DND-41 (cell line): ENCODE measurements around the gene RNGTT.

Experiments used
- EZH2 ChIP-seq: IDR thresholded peaks from 3 replicates; pipeline ENCODE4 v1.6.1; 2012; ENCODE audit warnings: borderline replicate concordance, low read depth, mild to moderate bottlenecking, moderate library complexity, low read length, inconsistent platforms; ENCODE audit not compliant: severe bottlenecking
- TF ChIP-seq, protein P1 (sequence below): IDR thresholded peaks from 2 replicates; pipeline ENCODE4 v1.5.1; 2012; ENCODE audit warnings: borderline replicate concordance, low read length, moderate library complexity, mild to moderate bottlenecking; ENCODE audit not compliant: poor library complexity, severe bottlenecking; ENCODE audit errors: extremely low read depth

- TF ChIP-seq, protein P1, sequence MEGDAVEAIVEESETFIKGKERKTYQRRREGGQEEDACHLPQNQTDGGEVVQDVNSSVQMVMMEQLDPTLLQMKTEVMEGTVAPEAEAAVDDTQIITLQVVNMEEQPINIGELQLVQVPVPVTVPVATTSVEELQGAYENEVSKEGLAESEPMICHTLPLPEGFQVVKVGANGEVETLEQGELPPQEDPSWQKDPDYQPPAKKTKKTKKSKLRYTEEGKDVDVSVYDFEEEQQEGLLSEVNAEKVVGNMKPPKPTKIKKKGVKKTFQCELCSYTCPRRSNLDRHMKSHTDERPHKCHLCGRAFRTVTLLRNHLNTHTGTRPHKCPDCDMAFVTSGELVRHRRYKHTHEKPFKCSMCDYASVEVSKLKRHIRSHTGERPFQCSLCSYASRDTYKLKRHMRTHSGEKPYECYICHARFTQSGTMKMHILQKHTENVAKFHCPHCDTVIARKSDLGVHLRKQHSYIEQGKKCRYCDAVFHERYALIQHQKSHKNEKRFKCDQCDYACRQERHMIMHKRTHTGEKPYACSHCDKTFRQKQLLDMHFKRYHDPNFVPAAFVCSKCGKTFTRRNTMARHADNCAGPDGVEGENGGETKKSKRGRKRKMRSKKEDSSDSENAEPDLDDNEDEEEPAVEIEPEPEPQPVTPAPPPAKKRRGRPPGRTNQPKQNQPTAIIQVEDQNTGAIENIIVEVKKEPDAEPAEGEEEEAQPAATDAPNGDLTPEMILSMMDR: no peak
- no peak for TF ChIP-seq EZH2
These were observed 343.5 kb downstream of the RNGTT start for GRCh38 chr6:88619951-88620350.
